Renal pelvis (tissue), 4 donors: Measurements from ENCODE around the gene OR51E1. TPM values are rescaled to one million over a fixed set of nuclear protein-coding genes. Genes with fewer than 3 reads are reported as not detected.
A peak's percentile ranks its signal among the peaks of the same experiment; 100 is the strongest.

Experiments used
- DNase-seq: peaks from one replicate; pipeline ENCODE4 v3.0.0-alpha.2; 2013
- polyA plus RNA-seq, 3 donors: library from polyadenylated mRNA; unstranded; fragments of 120-200 nt; gene quantifications; one replicate each; pipeline ENCODE4 v1.2.1, GENCODE V29; 2013; ENCODE audit not compliant: insufficient read length in 3 of 3

The OR51E1 gene
- polyA plus RNA-seq, 3 donors, result 1.0 to 1.6 (median 1.3) TPM

DNA sequence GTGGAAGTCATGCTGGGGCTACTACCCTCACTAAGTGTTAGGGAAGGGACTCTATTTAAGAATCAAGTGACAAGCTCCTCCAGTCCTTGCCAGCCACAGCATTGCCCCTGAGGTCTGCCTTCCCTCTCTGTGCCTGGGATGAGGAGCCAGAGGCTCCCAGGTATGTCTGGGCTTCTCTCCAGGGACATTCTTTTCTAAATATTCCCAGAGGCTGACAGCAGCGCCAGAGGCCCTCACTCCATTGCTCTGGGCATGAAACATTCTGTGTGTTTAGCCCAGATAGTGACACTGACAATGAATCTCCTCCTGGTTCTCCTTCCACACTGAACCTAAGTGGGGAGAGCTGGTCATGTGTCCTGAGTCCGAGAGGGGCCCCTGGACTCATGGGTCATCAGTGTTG lies 2.2 kb downstream of the OR51E1 start:
- no peak for DNase-seq

GRCh38 chr11:4647766-4648165 lies 4.0 kb downstream of the OR51E1 start:
- no peak for DNase-seq

- no peak for DNase-seq
Measured at GRCh38 chr11:4654635-4655369, 11.0 kb downstream of the OR51E1 start.

GRCh38 chr11:4658629-4659445 lies 15.1 kb downstream of the OR51E1 start:
- peak; percentile 36 for DNase-seq

- DNase-seq, result no peak
Measured at GRCh38 chr11:4662876-4663275, 19.1 kb downstream of the OR51E1 start.

DNA sequence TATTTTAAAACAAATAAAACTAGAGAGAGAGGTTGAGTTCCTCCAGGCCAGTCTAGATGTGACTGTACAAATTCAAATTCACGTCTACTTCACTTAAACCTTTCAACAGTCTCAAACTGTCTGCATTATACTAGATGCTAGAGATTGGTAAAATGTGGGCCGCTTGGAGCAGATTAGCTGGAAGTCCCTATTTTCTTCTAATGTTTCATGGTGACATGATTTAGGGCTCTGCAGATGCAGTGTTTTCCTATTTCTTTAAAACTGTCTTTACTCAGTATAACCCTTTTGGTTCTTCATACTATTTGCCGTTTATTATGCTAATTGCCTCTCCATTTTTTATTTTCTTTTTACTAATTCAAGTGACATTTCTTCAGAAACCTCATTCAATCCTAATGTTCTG lies 20.4 kb downstream of the OR51E1 start:
- DNase-seq, result no peak

DNA sequence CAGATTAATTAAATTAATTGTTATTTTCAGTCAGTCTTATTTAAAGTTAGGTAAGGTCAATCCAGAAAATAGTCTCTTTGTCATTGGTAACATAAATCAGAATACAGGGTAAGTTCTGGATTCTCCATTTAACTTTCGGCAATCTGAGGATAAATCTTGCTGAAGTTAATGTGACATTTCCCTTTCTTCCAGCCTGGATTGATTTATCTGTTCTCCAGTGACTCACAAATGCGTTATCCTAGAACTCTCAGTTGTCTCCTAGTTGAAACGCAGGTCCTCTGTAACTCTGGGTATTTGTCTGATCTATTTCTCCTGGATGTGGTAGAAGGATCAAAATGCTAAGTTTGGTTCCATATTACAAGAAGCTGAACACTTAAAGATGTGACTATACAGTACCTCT lies 21.0 kb downstream of the OR51E1 start:
- peak; percentile 34 for DNase-seq

DNA sequence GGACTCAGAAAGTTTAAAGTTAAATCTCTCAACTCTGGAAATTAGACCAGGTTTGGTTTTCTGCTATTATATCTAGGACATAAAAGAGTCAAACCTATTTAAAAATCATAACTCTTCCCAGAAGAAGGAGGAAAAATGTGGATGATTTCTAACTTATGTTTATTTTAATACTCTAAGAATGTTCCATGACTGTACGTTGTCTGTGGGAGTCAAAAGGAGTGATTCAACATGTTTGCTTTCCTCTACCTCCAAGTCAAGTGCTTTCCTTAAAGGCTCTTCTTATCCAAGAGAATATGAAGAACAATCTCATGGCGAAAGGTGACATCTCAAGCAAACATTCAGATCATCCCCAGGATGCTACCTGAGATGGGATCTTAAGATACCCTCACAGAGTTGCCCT lies 21.6 kb downstream of the OR51E1 start:
- DNase-seq, result no peak

DNA sequence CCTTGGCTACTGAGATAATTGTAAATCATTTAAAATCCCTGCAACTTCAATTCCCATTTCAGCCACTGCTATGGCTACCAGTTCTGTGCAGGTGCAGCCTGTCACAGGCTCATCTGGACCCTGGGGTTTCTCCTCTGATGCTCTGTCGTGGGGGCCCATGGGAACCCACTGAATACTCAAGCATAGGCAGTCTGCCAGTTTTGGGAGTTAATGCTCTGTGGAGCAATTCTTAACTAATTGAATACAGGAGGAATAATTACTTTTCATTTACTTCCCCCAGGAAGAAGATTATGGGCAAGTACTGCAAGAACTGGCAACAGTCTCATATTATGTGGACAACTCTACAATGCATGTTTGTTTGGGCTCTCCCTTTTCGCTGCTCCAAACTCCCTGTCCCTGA lies 28.0 kb downstream of the OR51E1 start:
- DNase-seq, result no peak

DNA sequence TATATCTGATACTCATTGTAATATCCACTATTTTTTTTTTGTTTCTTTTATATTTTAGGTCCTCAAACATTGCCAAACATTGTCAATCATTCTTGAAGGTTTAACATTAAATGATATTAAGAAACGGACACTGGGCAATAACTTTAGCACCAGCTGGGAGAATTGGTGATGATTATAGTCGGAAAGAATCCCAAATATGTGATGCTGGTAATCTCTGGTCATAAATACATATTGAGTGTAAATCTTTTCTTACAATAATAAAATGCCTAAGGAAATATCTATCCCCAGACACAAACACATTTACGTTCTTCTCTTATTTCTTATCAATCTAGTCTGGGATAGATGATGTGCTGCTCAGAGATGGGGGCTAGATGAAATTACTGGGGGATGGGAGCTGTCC lies 28.7 kb downstream of the OR51E1 start:
- no peak for DNase-seq

- no peak for DNase-seq
Measured at GRCh38 chr11:4673781-4674180, 30.0 kb downstream of the OR51E1 start.

- DNase-seq, result peak; percentile 69
Measured at GRCh38 chr11:4677948-4678347, 34.2 kb downstream of the OR51E1 start.

DNA sequence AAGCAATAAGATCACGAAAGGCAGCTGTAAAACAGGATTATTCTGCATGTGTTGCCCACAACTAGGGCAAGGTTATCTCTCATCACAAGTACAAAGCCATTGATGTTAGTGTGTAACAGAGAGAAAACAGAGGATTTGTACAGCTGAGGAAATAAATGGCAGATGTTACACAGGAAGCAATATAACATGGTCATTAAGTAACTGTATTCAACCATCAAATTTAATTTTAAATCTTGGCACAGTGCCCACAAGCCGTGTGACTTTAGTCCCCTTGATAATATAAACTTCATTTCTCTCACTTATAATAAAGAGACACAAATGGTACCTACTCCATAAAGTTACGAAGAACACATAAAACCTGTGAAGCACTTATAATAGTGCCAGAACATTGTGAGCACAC lies 36.6 kb downstream of the OR51E1 start:
- DNase-seq, result peak; percentile 39

- no peak for DNase-seq
Measured at GRCh38 chr11:4682623-4683419, 39.0 kb downstream of the OR51E1 start.

DNA sequence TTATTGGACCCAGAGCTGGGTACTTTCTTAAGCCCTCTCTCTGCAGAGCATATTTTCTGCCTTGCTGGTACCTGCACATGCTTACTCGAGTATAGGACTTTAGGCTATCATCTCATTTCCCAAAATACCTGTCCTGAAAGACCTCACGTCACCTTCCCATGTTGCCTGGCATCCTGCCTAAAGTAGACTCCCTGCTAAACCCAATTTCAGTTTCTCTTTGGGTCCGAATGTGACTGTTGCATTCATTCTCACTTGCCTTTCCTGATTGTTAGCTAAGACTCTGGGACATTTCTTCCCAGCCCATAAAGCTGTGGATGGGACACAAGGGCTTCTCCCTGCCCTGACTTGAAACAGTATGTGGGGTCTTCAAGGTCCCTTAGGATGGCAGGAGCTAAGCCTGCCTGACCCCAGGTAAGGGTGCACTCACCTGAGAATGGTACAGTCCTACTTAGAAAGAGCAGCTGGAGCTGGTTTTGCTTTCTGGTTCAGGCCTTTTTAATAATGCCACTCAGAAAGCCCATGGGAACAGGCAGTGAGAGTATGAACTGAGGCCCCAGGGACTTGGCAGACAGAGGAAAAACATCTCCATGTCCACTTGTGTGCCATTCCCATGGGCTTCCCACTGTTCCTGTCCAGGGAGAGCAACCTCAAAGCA lies 41.0 kb downstream of the OR51E1 start:
- no peak for DNase-seq

DNA sequence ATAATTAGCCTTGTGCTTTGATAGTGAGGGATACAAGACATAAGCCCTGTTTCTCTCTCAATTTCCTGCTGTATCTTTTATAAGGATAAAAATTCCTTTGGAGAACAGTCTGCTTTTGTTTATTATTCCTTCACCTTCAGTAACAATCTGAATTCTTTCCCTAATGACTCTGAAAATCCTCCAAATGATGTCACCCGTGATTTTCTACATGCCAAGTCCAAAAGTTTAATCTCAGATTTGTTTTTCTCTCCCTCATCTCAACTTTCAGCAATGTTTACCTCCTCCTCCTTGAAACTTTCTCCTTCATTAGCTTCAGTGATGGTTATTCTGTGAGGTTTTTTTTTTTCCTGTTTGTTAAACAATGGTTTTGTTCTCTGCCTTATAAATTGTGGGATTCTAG lies 51.7 kb downstream of the OR51E1 start:
- no peak for DNase-seq

DNA sequence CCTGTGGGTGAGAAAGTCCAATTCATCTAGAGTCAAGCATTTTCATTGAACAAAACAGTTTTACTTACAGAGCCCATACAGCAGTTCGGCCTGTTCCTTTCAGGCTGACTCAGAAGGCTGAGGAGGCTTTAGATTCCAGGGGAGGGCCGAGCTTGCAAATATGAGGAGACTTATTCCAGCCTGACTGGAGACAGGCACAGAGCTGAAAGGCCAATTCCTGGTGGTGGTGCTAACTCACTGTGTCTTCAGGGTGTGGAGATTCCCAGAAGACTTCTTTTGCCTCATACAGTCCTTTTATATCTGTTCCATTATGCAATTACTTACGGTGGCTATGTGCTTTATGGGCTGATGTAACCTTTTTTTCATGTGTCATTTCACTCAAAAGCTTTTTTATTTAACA lies 53.8 kb downstream of the OR51E1 start, which contains the start of gene OR51E2:
TSS of gene OR51E2 (minus strand) at position 269 of the 400 bp plus-strand sequence. CDS start 15,142 bp downstream, outside the sequence.
- no peak for DNase-seq

GRCh38 chr11:4699697-4700435 lies 56.1 kb downstream of the OR51E1 start:
- no peak for DNase-seq

DNA sequence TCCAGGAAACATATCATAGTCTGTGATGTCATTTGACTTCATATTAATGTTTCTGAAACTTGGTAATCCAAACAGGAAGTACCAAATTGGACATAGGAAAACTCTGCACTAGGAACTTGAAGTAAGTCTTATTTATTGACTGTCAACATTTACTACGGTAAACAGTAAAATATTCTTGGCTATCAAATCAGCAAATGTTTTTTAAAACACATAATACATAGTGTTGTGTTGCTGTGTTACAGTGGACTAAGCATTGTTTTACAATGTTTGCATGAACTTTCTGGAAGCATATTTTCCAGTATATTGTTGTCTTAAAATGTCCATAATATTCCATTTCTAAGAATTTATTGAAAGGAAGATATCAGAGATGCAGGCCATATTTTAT lies 56.6 kb downstream of the OR51E1 start:
- DNase-seq, result no peak

DNA sequence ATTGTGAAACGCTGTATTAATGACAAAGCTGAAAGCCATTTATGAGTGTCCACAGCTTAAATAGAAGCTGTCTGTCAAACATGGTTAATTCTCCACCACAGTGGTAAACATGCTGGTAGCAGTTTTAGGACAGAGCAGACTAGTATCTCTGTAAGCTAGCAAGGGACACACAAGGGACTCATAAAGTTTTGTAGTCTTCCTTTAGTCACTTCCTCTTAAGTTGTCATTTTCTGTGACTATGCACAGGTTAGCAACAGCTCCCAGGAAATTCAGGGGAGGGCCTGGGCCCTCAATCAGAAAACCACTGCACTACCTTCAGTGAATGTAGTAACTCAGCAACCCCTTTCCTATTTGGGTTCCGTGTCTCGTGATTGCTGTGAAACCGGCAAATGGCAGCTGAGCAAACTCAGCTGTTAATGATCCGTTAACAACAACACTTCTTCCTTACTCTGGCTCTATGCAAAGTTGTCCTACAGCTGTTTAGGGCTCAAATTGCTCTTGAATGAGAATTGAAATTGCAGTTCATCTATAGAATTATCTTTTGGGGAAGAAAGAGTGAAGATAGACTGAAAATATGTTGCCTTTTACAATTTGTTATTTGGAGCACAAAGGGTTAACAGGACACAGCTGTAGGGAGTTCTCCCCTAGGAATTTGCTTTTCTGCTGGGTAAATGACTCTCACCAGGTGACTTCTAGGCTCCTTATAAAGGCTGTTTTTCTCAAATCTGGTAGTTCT lies 60.4 kb downstream of the OR51E1 start, which contains the start of gene MMP26:
TSS of gene MMP26 (plus strand) at position 731 of the 736 bp plus-strand sequence.
- peak; percentile 81 for DNase-seq
